NK-92 treated with Interleukin-12 subunit alpha and Interleukin-12 subunit beta, amount 100 ng/mL, for 24 hours (cell line): Measurements from ENCODE around the gene SWAP70.

ENCODE experiments used
- DNase-seq: peaks from one replicate; lab custom pipeline; 2025; lab: John Stamatoyannopoulos, UW

Gene SWAP70

GRCh38 chr11:9753021-9753420, 89.1 kb downstream of the SWAP70 start:
- DNase-seq: no peak

GRCh38 chr11:9754010-9754471, 90.2 kb downstream of the SWAP70 start:
- no peak for DNase-seq

GRCh38 chr11:9755561-9756185, 91.8 kb downstream of the SWAP70 start:
- no peak for DNase-seq

- DNase-seq: no peak
Observed at GRCh38 chr11:9756461-9756860, 92.6 kb downstream of the SWAP70 start.

- DNase-seq: no peak
Observed at GRCh38 chr11:9756878-9757277, 93.0 kb downstream of the SWAP70 start.

- DNase-seq: peak; percentile 79
Observed at GRCh38 chr11:9757809-9758636, 94.1 kb downstream of the SWAP70 start.

- no peak for DNase-seq
Observed at GRCh38 chr11:9758637-9759518, 95.0 kb downstream of the SWAP70 start.

- DNase-seq: peak; percentile 93
Observed at GRCh38 chr11:9759519-9760192, 95.8 kb downstream of the SWAP70 start.

- DNase-seq: no peak
Observed at GRCh38 chr11:9760193-9760575, 96.3 kb downstream of the SWAP70 start.

GRCh38 chr11:9761441-9761945, 97.6 kb downstream of the SWAP70 start:
- no peak for DNase-seq

GRCh38 chr11:9762531-9762930, 98.7 kb downstream of the SWAP70 start:
- DNase-seq: no peak

GRCh38 chr11:9763301-9763700, 99.4 kb downstream of the SWAP70 start:
- no peak for DNase-seq

GRCh38 chr11:9765320-9766101, 101.6 kb downstream of the SWAP70 start:
- no peak for DNase-seq

GRCh38 chr11:9769621-9770020, 105.7 kb downstream of the SWAP70 start:
- no peak for DNase-seq

GRCh38 chr11:9771071-9771511, 107.2 kb downstream of the SWAP70 start:
- DNase-seq: no peak

GRCh38 chr11:9772218-9772617, 108.3 kb downstream of the SWAP70 start:
- DNase-seq: no peak

- DNase-seq: no peak
Observed at GRCh38 chr11:9773524-9773923, 109.6 kb downstream of the SWAP70 start.

GRCh38 chr11:9774109-9774508, 110.2 kb downstream of the SWAP70 start:
- DNase-seq: no peak

- DNase-seq: no peak
Observed at GRCh38 chr11:9774591-9775397, 110.9 kb downstream of the SWAP70 start.

GRCh38 chr11:9775398-9775779, 111.5 kb downstream of the SWAP70 start:
- no peak for DNase-seq
